Stimulated activated CD8-positive, alpha-beta memory T cell treated with anti-CD3 and anti-CD28 coated beads, Interleukin-2, amount 100 ng/mL, for 1 hour (primary cell): ENCODE results near the gene ZMYM2.

Source experiments
- DNase-seq, 2 donors: peaks; one replicate each; pipeline ENCODE4 v3.0.0-alpha.2; 2020; ENCODE audit warnings: low read depth in 2 of 2

Gene ZMYM2

GRCh38 chr13:20105161-20105689 lies 146.7 kb downstream of the ZMYM2 start:
- no peak for DNase-seq

DNA sequence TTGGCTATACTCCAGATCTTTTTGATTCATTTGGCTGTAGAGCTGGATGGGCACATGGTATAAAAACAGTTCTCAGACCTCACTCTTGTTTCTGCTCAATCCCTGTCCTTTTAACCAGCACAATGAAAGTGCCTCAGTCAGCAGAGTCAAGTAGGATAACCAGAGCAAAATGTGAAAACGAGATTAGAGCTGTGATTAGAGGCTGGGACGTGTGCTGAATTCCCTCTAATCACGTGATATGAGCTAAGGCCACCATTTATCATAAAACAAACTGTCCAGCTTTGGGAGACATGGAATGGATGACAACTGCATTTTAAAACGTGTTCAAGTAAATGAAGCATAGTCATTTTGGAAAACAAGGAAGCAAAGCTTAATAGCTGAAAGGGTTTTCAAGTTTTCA lies 148.2 kb downstream of the ZMYM2 start:
- DNase-seq = no peak

- DNase-seq = no peak
These were observed 150.5 kb downstream of the ZMYM2 start for GRCh38 chr13:20109037-20109436.

DNA sequence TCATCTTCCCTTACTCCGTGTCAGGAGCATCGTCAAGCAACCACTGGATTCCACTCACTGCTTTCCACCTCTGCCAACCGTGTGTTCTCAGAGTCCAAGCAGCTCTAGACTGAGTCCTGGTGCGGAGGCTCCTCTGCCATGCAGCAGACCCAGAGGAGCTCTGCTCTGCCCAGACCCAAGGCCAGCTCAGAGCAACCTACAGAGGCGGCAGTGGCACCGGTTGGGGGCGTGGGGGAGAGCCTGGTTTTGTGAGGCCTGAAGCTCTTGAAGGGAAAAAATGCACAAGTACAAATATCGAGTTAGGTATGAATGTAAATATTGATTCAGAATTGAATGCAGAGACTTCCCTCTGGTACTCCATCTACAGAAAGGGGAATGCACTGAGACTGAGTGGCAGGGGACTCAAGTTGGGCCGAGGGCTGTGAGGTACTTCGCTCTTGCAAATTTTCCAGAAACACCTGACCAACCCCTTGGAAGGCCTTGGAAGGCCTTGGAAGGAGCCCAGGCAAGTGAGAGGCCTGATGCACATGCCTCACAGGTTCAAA lies 155.6 kb downstream of the ZMYM2 start:
- DNase-seq = no peak

GRCh38 chr13:20116213-20116612 lies 157.7 kb downstream of the ZMYM2 start:
- DNase-seq = no peak

DNA sequence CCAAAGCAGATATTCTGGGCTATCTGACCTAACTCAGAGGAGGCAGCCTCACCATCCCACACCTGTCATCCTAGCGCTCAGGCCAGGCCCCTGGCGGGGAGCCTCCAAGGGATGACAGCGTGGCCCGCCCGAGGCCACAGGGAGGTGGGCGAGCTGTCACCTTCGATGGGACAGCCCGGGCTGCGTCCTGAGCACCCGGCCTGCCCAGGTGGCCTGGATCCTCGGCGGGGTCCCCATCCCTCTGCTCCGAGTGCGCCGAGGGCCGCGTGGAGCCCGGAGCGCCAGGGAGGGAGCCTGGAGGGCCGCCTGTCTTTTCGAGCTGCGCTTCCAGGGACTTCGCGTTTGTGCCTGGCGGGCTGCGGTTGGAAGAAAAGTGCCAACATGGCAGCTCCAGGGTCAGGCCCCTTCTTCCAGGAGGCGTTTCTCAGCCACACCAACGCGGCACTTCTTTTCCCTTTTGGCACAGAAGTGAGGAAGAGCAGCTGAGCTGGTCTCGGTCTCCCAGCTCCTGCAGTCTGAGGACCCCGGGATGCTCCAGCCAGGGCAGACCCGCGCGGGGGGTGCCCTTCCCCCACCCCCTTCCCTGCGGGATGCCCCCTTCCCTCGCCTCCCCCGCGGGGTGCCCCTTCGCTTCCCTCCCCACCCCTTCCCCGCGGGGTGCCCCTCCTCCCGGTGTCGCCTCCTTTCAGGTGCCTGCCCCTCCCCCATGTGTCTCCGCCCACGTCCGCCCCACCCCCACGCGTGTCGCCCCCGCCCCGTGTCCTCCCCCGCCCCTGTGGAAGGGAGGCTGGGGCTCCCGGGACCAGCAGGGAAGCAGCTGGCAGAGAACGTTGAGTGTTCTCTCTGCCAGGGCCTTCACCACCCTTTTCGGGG lies 160.0 kb downstream of the ZMYM2 start:
- peak in 1 of 2 donors; percentile 29 for DNase-seq

DNA sequence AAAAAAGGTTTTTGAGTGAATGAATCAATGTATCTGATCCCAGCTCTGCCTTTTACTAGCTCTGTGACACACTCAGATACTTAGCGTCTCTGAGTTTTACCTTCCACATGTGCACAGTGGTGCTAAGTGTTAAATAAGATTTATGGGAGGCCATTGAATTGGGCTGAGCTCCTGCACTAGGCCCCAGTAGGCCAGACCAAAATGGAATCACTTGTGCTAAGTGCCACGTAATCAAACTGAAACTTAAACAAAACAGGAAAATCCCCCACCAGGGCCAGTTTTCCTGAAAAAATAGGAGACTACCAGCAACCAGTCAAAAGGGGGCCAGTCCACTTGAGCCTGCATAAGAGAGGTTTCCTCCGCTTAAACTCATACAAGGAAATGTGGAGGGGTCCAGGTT lies 161.4 kb downstream of the ZMYM2 start:
- no peak for DNase-seq

GRCh38 chr13:20121159-20121525 lies 162.6 kb downstream of the ZMYM2 start:
- no peak for DNase-seq

DNA sequence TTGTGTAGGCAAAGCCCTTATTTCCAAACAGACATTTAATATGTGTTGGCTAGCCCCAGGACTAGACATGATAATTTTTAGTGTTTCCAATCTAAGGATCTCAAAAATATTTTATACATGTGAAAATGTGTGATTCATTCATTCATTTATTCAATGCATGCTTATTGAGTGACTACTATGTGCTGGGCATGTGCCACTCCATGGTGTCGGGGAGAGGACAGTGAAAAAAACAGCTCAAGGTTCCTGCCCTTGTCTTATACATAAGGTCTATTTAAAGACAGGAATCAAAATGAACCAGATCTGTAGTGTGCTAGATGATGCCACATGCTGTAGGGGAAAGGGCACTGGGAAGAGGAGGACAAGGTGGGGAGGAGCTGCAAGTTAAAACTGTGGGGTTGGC lies 165.8 kb downstream of the ZMYM2 start:
- no peak for DNase-seq

- DNase-seq = no peak
These were observed 166.7 kb downstream of the ZMYM2 start for GRCh38 chr13:20125129-20125782.

DNA sequence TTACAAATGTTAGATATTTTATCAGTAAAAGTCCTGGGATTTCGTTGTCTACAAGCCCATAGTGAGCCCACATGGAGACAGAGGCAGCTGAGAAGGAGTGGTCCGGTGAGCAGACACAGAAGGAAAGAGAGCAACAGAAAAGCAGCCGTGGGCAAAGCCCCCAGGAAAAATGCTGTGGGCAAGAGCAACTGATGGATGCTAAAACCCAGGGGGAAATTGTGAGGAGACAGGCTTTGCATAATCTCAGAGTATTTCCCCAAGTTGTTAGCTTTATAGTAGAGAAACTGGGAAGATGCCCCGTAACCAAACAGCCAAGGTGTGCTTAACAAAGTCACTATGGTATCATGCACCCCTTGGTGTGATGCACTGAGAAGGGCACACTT lies 167.2 kb downstream of the ZMYM2 start:
- DNase-seq = no peak

- DNase-seq = no peak
These were observed 168.2 kb downstream of the ZMYM2 start for GRCh38 chr13:20126541-20127261.

- no peak for DNase-seq
These were observed 168.7 kb downstream of the ZMYM2 start for GRCh38 chr13:20127262-20127561.

DNA sequence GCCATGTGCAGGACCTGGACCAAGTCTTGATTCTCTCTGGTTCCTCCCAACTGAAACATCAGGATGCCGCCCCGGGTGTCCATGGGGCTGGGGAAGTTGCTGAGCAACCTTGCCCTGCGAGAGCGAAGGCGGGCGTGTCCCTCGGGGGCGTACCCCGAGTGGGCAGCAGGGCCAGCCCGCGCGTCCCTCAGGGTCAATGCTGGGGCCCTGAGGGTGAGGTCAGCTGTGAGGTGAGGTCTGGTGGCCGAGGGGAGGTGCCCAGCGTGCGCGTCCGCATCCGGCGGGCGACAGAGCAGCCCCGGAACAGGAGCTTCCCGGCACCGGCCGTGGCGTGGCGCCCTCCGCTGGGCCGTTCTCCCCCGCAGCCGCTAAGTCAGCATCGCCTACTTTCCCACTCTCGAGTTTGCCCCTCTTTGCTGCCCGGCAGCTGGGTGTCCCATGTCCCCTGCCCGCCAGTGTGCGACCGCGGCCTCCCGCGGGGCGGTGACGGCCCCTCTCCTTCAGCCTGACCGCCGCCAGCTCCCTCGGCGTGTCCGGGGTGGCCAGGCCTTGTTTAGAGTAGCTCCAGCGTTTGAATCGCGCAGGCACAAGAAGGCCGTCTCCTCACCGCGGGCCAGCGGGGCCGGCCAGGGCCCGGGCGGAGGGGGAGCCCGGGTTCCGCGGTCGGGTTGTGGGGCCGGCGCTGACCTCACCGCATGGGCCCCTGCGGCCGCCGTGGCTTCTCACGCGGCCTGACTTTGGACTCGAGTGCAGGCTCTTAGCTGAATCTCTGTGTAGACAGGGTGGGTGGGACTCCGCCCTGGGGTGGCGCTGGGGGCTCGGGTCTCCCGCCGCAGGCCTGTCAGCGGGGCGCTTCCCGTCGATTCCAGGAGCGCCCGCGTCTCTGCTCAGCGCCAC lies 169.3 kb downstream of the ZMYM2 start:
- DNase-seq = peak in 1 of 2 donors; percentile 18

DNA sequence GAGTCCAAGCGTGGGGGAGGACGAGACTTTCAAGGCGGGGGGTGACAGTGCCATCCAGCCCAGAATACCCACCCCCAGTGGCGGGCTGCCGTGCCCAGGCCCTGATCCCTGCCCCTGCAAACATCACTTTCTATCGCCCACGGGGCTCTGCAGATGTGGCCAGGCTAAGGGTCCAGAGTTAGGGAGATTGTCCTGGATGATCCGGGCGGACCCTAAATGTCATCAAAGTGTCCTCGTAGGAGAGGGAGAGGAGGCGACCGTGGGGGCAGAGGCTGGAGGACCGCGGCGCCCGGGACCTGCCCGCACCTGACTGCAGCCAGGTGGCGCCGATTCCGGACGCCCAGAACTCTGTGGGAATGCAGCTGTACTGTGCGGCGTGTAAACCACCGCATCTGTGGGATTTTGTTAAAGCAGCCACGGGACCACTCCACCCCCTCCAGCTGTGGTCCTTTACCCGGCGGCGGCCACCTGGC lies 170.0 kb downstream of the ZMYM2 start:
- no peak for DNase-seq

DNA sequence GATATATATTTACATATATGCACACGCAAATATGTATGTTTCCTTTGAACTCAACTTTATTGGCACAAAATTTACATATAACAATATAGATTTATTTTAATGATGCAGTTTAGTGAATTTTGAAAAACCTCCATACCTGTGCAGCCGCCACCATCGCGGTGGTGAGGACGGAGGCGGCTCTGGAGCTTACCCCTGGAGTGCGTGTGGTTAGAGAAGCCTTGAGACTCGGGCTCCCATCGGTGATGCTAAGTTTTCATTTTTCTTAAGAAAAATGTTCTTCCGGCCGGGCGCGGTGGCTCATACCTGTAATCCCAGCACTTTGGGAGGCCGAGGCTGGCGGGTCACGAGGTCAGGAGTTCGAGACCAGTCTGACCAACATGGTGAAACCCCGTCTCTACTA lies 170.5 kb downstream of the ZMYM2 start:
- DNase-seq = no peak

DNA sequence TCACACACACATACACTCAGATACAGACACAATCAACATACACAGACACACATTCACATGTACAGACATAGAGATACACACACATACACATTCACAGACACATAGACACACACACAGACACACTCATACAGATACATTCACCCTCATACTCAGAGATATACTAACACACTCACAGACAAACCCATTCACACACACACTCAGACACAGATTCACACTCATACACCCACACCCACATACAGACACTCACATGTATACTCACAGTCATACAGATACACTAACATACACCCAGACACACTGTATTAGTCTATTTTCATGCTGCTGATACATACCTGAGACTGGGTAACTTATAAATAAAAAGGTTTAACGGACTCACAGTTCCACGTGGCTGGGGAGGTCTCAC lies 171.5 kb downstream of the ZMYM2 start:
- DNase-seq = no peak

DNA sequence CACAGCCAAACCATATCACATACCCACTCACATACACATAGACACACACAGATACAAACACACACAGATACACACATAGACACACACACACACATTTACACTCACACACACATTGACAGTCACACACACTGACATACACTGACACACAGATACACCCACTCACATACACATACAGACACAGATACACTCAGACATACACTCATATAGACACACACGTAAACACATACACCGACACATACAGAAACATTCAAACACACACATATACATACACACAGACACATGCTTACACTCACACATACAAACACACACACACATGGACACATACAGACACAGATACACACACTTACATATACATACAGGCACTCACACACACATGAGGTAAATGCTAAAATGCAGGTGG lies 172.1 kb downstream of the ZMYM2 start:
- no peak for DNase-seq

DNA sequence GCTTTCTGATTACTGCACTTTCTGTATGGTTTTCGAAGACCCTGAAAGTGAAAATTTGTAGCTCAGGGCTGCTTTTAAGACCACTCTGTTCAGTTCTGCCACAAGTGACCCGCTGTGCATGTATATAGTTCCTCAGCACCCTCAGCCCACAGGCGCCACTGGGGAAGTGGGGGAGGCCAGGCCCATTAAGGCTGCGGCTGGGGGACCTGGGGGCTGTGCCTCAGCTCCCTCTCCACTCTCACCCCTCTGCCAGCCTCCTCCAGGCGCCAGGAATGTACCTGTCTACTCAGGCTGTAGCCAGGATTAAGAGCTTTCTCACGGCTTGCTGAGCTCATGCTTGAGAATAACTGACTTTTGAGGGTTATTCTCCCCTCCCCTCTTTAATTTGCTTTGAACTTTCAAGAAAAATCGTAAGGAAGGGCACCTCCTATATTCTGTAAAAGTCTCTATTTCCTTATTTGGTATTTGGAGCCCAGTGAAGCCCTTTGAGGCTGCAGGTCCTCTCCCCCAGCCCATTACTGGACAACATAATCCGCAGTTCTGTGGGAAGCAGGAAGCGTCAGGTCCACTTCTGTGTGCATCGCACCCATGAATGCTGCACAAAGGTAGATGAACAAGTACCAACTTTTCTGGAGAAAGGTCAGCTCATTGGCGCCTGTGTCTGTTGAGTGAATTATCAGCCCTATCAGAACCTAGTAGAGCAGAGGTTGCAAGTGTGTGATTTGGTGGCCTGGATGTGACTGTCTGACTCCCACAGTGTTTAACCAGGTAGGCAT lies 172.7 kb downstream of the ZMYM2 start:
- no peak for DNase-seq

- no peak for DNase-seq
These were observed 173.6 kb downstream of the ZMYM2 start for GRCh38 chr13:20132052-20132634.
